Neural cell (in vitro differentiated cells): ENCODE data around the gene ADRA2A. TPM values are rescaled to one million over a fixed set of nuclear protein-coding genes. Genes with fewer than 3 reads are reported as not detected.

ENCODE experiments used
- H2AFZ ChIP-seq: fragments of 200-600, 300-800 bp; sonication (generic), shearing (Covaris generic); 2 replicates; pipeline ENCODE4 v1.6.0; 2014; ENCODE audit warnings: low read depth, mild to moderate bottlenecking, antibody characterized with exemption, low read length, moderate library complexity
- H3F3A ChIP-seq: fragments of 200-600 bp; shearing (Covaris generic); 2 replicates; pipeline ENCODE4 v1.6.1; 2016; ENCODE audit warnings: mild to moderate bottlenecking, moderate library complexity, mixed read lengths, antibody characterized with exemption, low read length; ENCODE audit not compliant: insufficient read depth, poor library complexity, severe bottlenecking
- H3K27ac ChIP-seq: fragments of 200-600, 300-800 bp; sonication (generic), shearing (Covaris generic); 2 replicates; pipeline ENCODE4 v1.5.1; 2014; ENCODE audit warnings: mild to moderate bottlenecking, low read length, moderate library complexity
- H3K27me3 ChIP-seq: fragments of 300-800, 200-600 bp; sonication (generic), shearing (Covaris generic); 2 replicates; pipeline ENCODE4 v1.6.0; 2014; ENCODE audit warnings: mild to moderate bottlenecking, low read depth, low read length, moderate library complexity; ENCODE audit not compliant: insufficient read depth
- H3K36me3 ChIP-seq: fragments of 300-800, 200-600 bp; sonication (generic), shearing (Covaris generic); 2 replicates; pipeline ENCODE4 v1.5.1; 2014; ENCODE audit warnings: mild to moderate bottlenecking, antibody characterized with exemption, low read length, moderate library complexity; ENCODE audit not compliant: insufficient read depth
- H3K4me2 ChIP-seq: fragments of 300-800, 200-600 bp; sonication (generic), shearing (Covaris generic); 2 replicates; pipeline ENCODE4 v1.6.0; 2014; ENCODE audit warnings: mild to moderate bottlenecking, low read length
- H3K4me3 ChIP-seq: fragments of 300-800, 200-600 bp; sonication (generic), shearing (Covaris generic); 2 replicates; pipeline ENCODE4 v1.5.1; 2014; ENCODE audit warnings: mild to moderate bottlenecking, low read length, moderate library complexity
- H3K79me2 ChIP-seq: fragments of 200-600 bp; shearing (Covaris generic); replicated peaks from 2 replicates; pipeline ENCODE4 v1.6.0; 2014; ENCODE audit warnings: mild to moderate bottlenecking, low read length, moderate library complexity; ENCODE audit not compliant: insufficient read depth
- H3K9ac ChIP-seq: fragments of 300-800, 200-600 bp; sonication (generic), shearing (Covaris generic); 2 replicates; pipeline ENCODE4 v1.6.1; 2016; ENCODE audit warnings: mild to moderate bottlenecking, low read length, mixed read lengths
- H3K9me2 ChIP-seq: fragments of 200-600 bp; shearing (Covaris generic); 2 replicates; pipeline ENCODE4 v1.6.1; 2016; ENCODE audit warnings: mild to moderate bottlenecking, low read length, mixed read lengths; ENCODE audit not compliant: insufficient read depth
- H3K9me3 ChIP-seq: fragments of 200-600, 300-800 bp; sonication (generic), shearing (Covaris generic); 2 replicates; pipeline ENCODE4 v1.6.1; 2016; ENCODE audit warnings: mild to moderate bottlenecking, mixed run types, low read length, moderate library complexity, mixed read lengths
- H4K20me1 ChIP-seq: fragments of 200-600 bp; shearing (Covaris generic); 2 replicates; pipeline ENCODE4 v1.6.1; 2016; ENCODE audit warnings: mild to moderate bottlenecking, mixed run types; ENCODE audit not compliant: insufficient read depth
- CTCF ChIP-seq: fragments of 450-650 bp; IDR thresholded peaks from 2 replicates; pipeline ENCODE4 v1.5.1; 2014; ENCODE audit warnings: antibody characterized with exemption, mild to moderate bottlenecking, moderate library complexity; ENCODE audit not compliant: poor library complexity, severe bottlenecking
- EP300 ChIP-seq: fragments of 450-650 bp; conservative IDR thresholded peaks from 2 replicates; pipeline ENCODE4 v1.6.1; 2014; ENCODE audit warnings: antibody characterized with exemption, mild to moderate bottlenecking, moderate library complexity; ENCODE audit not compliant: poor library complexity, severe bottlenecking
- EZH2 ChIP-seq: fragments of 200-600, 300-800 bp; shearing (Covaris generic), sonication (generic); IDR thresholded peaks from 2 replicates; pipeline ENCODE4 v1.6.1; 2014; ENCODE audit warnings: antibody characterized with exemption, low read length, borderline replicate concordance, mild to moderate bottlenecking; ENCODE audit not compliant: insufficient read depth, poor library complexity, severe bottlenecking
- MXI1 ChIP-seq: fragments of 450-650 bp; conservative IDR thresholded peaks from 2 replicates; pipeline ENCODE4 v1.6.1; 2014; ENCODE audit warnings: antibody characterized with exemption, mild to moderate bottlenecking; ENCODE audit not compliant: poor library complexity, severe bottlenecking
- POLR2AphosphoS5 ChIP-seq: IDR thresholded peaks from 2 replicates; pipeline ENCODE4 v1.6.1; 2012
- RAD21 ChIP-seq: fragments of 450-650 bp; conservative IDR thresholded peaks from 2 replicates; pipeline ENCODE4 v1.6.1; 2014; ENCODE audit warnings: antibody characterized with exemption, mild to moderate bottlenecking, moderate library complexity
- SMC3 ChIP-seq: fragments of 450-650 bp; conservative IDR thresholded peaks from 2 replicates; pipeline ENCODE4 v1.6.1; 2014; ENCODE audit warnings: antibody characterized with exemption, mild to moderate bottlenecking, moderate library complexity; ENCODE audit not compliant: poor library complexity
- TAF1 ChIP-seq: IDR thresholded peaks from 2 replicates; pipeline ENCODE4 v1.6.1; 2012; ENCODE audit warnings: low read depth
- polyA plus RNA-seq: library from polyadenylated mRNA; depleted of rRNA; stranded (reverse); fragments of >200 nt; gene quantifications from 2 replicates; pipeline ENCODE4 v1.2.3, GENCODE V29; 2014
- TF ChIP-seq, protein P1 (sequence below): IDR thresholded peaks from 2 replicates; pipeline ENCODE4 v1.6.1; 2012; ENCODE audit warnings: borderline replicate concordance

The ADRA2A gene
- polyA plus RNA-seq, 1 donor from 2014 or later = 2.5 TPM

DNA sequence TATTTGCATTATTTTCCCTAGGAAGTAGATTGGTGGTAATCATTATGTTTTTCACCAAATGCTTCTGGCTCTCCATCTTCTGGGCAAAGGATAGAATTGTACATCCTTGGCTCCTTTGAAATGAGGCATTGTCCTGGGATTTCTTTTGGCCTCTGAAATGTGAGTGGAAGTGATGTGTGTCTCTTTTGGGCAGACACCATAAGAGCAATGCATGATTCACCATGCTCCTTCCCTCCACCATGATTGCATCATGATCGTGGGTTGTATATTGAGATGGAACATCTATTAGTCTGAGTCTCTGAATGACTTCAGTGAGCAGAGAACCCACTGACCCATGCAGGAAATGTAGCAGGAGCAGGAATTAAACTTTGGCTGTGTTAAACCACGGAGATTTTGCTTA lies 49.2 kb downstream of the ADRA2A start:
- Histone ChIP-seq H3K27me3 (peaks cover 4% of the 10 kb centered on the region), H3F3A (no peaks in the 10 kb centered on the region), H3K79me2 (no peaks in the 10 kb centered on the region), H3K36me3 (no peaks in the 10 kb centered on the region), H3K9me3 (no peaks in the 10 kb centered on the region), H3K9me2 (no peaks in the 10 kb centered on the region), H3K27ac (no peak overlapping the region), H3K4me2 (no peak overlapping the region), H2AFZ (no peak overlapping the region), H4K20me1 (no peaks in the 10 kb centered on the region), H3K9ac (no peak overlapping the region), H3K4me3 (no peak overlapping the region)
- TF ChIP-seq EP300 (no peak), POLR2AphosphoS5 (no peak), RAD21 (no peak), EZH2 (no peak), SMC3 (no peak), CTCF (no peak), TAF1 (no peak), MXI1 (no peak)
- TF ChIP-seq, protein P1, sequence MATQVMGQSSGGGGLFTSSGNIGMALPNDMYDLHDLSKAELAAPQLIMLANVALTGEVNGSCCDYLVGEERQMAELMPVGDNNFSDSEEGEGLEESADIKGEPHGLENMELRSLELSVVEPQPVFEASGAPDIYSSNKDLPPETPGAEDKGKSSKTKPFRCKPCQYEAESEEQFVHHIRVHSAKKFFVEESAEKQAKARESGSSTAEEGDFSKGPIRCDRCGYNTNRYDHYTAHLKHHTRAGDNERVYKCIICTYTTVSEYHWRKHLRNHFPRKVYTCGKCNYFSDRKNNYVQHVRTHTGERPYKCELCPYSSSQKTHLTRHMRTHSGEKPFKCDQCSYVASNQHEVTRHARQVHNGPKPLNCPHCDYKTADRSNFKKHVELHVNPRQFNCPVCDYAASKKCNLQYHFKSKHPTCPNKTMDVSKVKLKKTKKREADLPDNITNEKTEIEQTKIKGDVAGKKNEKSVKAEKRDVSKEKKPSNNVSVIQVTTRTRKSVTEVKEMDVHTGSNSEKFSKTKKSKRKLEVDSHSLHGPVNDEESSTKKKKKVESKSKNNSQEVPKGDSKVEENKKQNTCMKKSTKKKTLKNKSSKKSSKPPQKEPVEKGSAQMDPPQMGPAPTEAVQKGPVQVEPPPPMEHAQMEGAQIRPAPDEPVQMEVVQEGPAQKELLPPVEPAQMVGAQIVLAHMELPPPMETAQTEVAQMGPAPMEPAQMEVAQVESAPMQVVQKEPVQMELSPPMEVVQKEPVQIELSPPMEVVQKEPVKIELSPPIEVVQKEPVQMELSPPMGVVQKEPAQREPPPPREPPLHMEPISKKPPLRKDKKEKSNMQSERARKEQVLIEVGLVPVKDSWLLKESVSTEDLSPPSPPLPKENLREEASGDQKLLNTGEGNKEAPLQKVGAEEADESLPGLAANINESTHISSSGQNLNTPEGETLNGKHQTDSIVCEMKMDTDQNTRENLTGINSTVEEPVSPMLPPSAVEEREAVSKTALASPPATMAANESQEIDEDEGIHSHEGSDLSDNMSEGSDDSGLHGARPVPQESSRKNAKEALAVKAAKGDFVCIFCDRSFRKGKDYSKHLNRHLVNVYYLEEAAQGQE = no peak

DNA sequence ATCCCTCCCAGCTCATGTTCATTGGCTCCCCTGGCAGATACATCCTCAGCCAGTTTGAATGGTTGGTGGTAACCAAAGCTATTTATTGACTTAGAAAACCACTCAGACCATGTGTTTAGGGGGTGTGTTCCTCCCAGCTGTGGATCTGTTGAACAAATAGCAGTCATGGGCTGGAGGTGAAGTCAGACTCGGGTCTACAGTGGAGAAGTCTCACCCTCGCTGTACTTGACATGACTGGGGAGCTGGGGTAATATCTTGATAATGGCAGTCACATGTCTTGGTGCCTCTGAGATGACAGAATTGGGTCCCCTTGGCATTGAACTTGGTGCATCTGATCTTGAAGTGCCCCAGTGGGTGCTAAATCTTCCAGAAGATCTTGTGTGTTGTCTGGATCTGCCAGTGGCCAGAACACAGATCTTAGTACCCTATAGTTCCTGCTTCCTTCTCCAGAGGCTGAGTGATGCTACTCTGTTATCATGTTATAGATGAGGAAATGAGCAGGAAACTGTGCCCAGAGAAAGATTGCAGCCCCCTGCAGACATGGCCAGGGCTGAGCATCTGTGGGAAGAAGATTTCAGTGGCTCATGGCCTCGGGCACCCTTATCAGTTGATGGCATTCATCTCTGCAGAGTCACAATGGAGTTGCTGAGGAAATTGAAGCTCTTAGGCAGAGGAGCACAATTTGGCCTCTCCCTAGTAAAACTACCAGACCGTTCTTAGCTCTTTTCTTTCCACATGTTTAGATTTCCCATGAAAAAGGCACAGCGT lies 50.4 kb downstream of the ADRA2A start:
- H3K9me3 ChIP-seq = no peaks in the 10 kb centered on the region
- no peak overlapping the region for H3K27ac ChIP-seq
- TF ChIP-seq CTCF (no peak), SMC3 (no peak), RAD21 (no peak), POLR2AphosphoS5 (no peak), EP300 (no peak), MXI1 (no peak), TAF1 (no peak), EZH2 (no peak)
- TF ChIP-seq, protein P1 = no peak
- no peaks in the 10 kb centered on the region for H3K79me2 ChIP-seq
- no peaks in the 10 kb centered on the region for H3K36me3 ChIP-seq
- no peaks in the 10 kb centered on the region for H4K20me1 ChIP-seq
- no peak overlapping the region for H3K4me2 ChIP-seq
- no peaks in the 10 kb centered on the region for H3K9me2 ChIP-seq
- H3K4me3 ChIP-seq = no peak overlapping the region
- peaks cover 4% of the 10 kb centered on the region for H3K27me3 ChIP-seq
- H3F3A ChIP-seq = no peaks in the 10 kb centered on the region
- H2AFZ ChIP-seq = no peak overlapping the region
- H3K9ac ChIP-seq = no peak overlapping the region
